ENCODE data around the gene TEF. TPM values are rescaled to one million over a fixed set of nuclear protein-coding genes. Genes with fewer than 3 reads are reported as not detected.

Gene TEF
- polyA plus RNA-seq, 4 donors, result 6.1 to 11.8 (median 9.4) TPM

DNA sequence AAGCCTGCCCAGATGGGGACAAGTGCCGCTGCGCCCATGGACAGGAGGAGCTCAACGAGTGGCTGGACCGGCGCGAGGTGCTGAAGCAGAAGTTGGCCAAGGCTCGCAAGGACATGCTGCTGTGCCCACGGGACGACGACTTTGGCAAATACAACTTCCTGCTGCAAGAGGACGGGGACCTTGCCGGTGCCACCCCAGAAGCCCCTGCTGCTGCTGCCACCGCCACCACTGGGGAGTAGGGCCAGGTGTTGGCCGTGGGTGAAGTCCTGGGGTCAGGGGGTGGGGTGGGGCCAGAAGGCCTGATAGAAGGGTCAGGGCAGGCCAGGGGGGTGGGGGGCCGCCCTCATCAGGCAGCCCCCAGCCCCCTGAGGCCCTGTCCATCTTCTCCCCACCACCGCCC, 24.6 kb upstream of the TEF start:
- Histone ChIP-seq H3K4me3 (ENCODE audit: low read depth in 1 of 3, low read length in 3 of 3) (no peak overlapping the region), H3K36me3 (ENCODE audit: control insufficient read depth in 3 of 3, insufficient read depth in 2 of 3, low read depth in 1 of 3, low read length in 3 of 3) (peaks cover 13 to 90% (median 24%) of the 10 kb centered on the region in 3 donors), H3K27me3 (ENCODE audit: control insufficient read depth in 3 of 3, insufficient read depth in 3 of 3, low read length in 3 of 3) (no peaks in the 10 kb centered on the region), H3K27ac (ENCODE audit: low read depth in 1 of 3, low read length in 2 of 3) (no peak overlapping the region), H3K4me1 (ENCODE audit: control insufficient read depth in 3 of 3, insufficient read depth in 2 of 3, low read depth in 1 of 3, low read length in 2 of 3) (peaks cover 0 to 3% (median 0%) of the 10 kb centered on the region in 3 donors), H3K9me3 (ENCODE audit: control insufficient read depth in 2 of 2, insufficient read depth in 1 of 2, low read depth in 1 of 2, low read length in 1 of 2) (no peaks in the 10 kb centered on the region)
- 91 to 93% (median 91%) methylated on average over 15 to 16 of the region's 16 CpGs for WGBS, 3 donors
- DNase-seq (no peak), FAIRE-seq (no peak)

DNA sequence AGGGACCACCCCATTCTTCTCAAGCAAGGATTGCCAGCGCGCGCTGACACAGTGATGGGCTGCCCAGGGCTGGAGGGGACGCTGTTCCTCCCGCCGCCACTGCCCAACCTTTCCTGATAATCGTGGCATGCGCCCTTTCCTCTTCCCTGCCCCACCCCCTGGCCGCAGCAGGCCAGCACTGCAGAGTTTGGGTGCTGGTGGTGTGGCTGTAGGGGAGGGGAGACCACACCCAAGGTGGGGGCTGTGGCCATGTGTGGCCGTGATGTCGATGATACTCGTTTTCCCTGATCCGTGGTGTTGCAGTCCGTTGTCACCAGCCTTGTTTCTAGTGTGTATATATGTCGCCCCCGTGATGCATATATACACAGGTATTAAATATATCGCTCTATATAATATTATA, 22.8 kb upstream of the TEF start:
- Histone ChIP-seq H3K4me3 (ENCODE audit: low read depth in 1 of 3, low read length in 3 of 3) (no peak overlapping the region), H3K27ac (ENCODE audit: low read depth in 1 of 3, low read length in 2 of 3) (no peak overlapping the region), H3K9me3 (ENCODE audit: control insufficient read depth in 2 of 2, insufficient read depth in 1 of 2, low read depth in 1 of 2, low read length in 1 of 2) (no peaks in the 10 kb centered on the region), H3K27me3 (ENCODE audit: control insufficient read depth in 3 of 3, insufficient read depth in 3 of 3, low read length in 3 of 3) (no peaks in the 10 kb centered on the region), H3K36me3 (ENCODE audit: control insufficient read depth in 3 of 3, insufficient read depth in 2 of 3, low read depth in 1 of 3, low read length in 3 of 3) (peaks cover 11 to 72% (median 22%) of the 10 kb centered on the region in 3 donors), H3K4me1 (ENCODE audit: control insufficient read depth in 3 of 3, insufficient read depth in 2 of 3, low read depth in 1 of 3, low read length in 2 of 3) (peaks cover 0 to 3% (median 0%) of the 10 kb centered on the region in 3 donors)
- WGBS, 3 donors, result 80 to 88% (median 86%) methylated on average over 17 of the region's 17 CpGs
- no peak for DNase-seq
- no peak for FAIRE-seq

- FAIRE-seq, result no peak
- H3K27ac ChIP-seq (ENCODE audit: low read depth in 1 of 3, low read length in 2 of 3), result no peak overlapping the region
- H3K36me3 ChIP-seq (ENCODE audit: control insufficient read depth in 3 of 3, insufficient read depth in 2 of 3, low read depth in 1 of 3, low read length in 3 of 3), result peaks cover 9 to 68% (median 22%) of the 10 kb centered on the region in 3 donors
- DNase-seq, result no peak
- H3K9me3 ChIP-seq (ENCODE audit: control insufficient read depth in 2 of 2, insufficient read depth in 1 of 2, low read depth in 1 of 2, low read length in 1 of 2), result no peaks in the 10 kb centered on the region
- H3K4me1 ChIP-seq (ENCODE audit: control insufficient read depth in 3 of 3, insufficient read depth in 2 of 3, low read depth in 1 of 3, low read length in 2 of 3), result peaks cover 0 to 5% (median 0%) of the 10 kb centered on the region in 3 donors
- H3K27me3 ChIP-seq (ENCODE audit: control insufficient read depth in 3 of 3, insufficient read depth in 3 of 3, low read length in 3 of 3), result no peaks in the 10 kb centered on the region
- WGBS, 3 donors, result 71 to 93% (median 88%) methylated on average over 4 of the region's 4 CpGs
- no peak overlapping the region for H3K4me3 ChIP-seq (ENCODE audit: low read depth in 1 of 3, low read length in 3 of 3)
Measured at GRCh38 chr22:41359376-41359775, 22.4 kb upstream of the TEF start.

DNA sequence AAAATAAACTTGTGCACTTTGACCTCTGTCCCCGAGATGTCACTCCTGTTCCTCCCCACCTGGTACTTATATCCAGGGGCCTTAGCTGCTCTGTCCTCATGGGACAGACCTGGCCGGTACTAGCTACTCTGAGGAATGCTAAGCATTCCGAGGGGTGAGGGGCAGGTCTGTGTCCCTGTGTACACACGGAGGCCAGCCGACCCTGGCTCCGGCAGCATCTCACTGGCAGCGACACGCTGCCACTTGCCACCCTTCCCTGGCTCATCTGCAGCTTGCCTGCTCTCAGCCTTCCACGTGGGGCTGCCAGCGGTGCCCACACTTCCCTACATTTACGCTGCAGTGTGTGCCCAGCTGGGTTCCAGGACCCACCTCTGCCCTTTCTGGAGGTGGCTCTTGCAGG, 21.6 kb upstream of the TEF start:
- WGBS, 3 donors, result 60 to 71% (median 69%) methylated on average over 11 of the region's 11 CpGs
- FAIRE-seq (no peak), DNase-seq (peak in 1 of 2 donors; percentile 37)
- no peaks in the 10 kb centered on the region for H3K9me3 ChIP-seq (ENCODE audit: control insufficient read depth in 2 of 2, insufficient read depth in 1 of 2, low read depth in 1 of 2, low read length in 1 of 2)
- H3K4me3 ChIP-seq (ENCODE audit: low read depth in 1 of 3, low read length in 3 of 3), result no peak overlapping the region
- peaks cover 6 to 60% (median 21%) of the 10 kb centered on the region in 3 donors for H3K36me3 ChIP-seq (ENCODE audit: control insufficient read depth in 3 of 3, insufficient read depth in 2 of 3, low read depth in 1 of 3, low read length in 3 of 3)
- no peaks in the 10 kb centered on the region for H3K27me3 ChIP-seq (ENCODE audit: control insufficient read depth in 3 of 3, insufficient read depth in 3 of 3, low read length in 3 of 3)
- H3K27ac ChIP-seq (ENCODE audit: low read depth in 1 of 3, low read length in 2 of 3), result no peak overlapping the region
- H3K4me1 ChIP-seq (ENCODE audit: control insufficient read depth in 3 of 3, insufficient read depth in 2 of 3, low read depth in 1 of 3, low read length in 2 of 3), result peaks cover 0 to 9% (median 0%) of the 10 kb centered on the region in 3 donors

- Histone ChIP-seq H3K4me1 (ENCODE audit: control insufficient read depth in 3 of 3, insufficient read depth in 2 of 3, low read depth in 1 of 3, low read length in 2 of 3) (peaks cover 0 to 18% (median 0%) of the 10 kb centered on the region in 3 donors), H3K36me3 (ENCODE audit: control insufficient read depth in 3 of 3, insufficient read depth in 2 of 3, low read depth in 1 of 3, low read length in 3 of 3) (peaks cover 3 to 44% (median 9%) of the 10 kb centered on the region in 3 donors), H3K27ac (ENCODE audit: low read depth in 1 of 3, low read length in 2 of 3) (no peak overlapping the region), H3K9me3 (ENCODE audit: control insufficient read depth in 2 of 2, insufficient read depth in 1 of 2, low read depth in 1 of 2, low read length in 1 of 2) (no peaks in the 10 kb centered on the region), H3K4me3 (ENCODE audit: low read depth in 1 of 3, low read length in 3 of 3) (no peak overlapping the region), H3K27me3 (ENCODE audit: control insufficient read depth in 3 of 3, insufficient read depth in 3 of 3, low read length in 3 of 3) (no peaks in the 10 kb centered on the region)
- DNase-seq (no peak), FAIRE-seq (no peak)
- 93 to 96% (median 94%) methylated on average over 13 of the region's 13 CpGs for WGBS, 3 donors
Measured at GRCh38 chr22:41361716-41362310, 19.9 kb upstream of the TEF start.

DNA sequence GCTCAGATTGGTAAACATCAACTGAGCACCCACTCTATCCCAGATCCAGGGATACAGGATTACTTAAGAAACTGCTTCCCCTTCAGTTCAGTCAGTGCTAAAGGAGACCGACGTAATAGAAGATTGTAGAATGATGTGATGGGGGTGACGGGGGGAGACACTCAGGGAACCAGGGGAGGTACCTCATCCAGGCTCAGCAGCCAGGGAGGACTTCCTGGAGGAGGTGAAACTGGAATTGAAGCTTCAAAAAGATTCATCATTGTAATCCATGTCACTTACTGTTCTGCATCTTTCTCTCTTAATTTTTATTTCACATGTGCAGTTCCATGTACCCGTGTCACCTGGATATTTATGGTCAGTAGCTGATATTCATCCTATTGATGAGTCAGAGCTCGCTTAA, 19.1 kb upstream of the TEF start:
- H3K27ac ChIP-seq (ENCODE audit: low read depth in 1 of 3, low read length in 2 of 3), result no peak overlapping the region
- no peak overlapping the region for H3K4me3 ChIP-seq (ENCODE audit: low read depth in 1 of 3, low read length in 3 of 3)
- no peaks in the 10 kb centered on the region for H3K27me3 ChIP-seq (ENCODE audit: control insufficient read depth in 3 of 3, insufficient read depth in 3 of 3, low read length in 3 of 3)
- H3K36me3 ChIP-seq (ENCODE audit: control insufficient read depth in 3 of 3, insufficient read depth in 2 of 3, low read depth in 1 of 3, low read length in 3 of 3), result peaks cover 0 to 36% (median 6%) of the 10 kb centered on the region in 3 donors
- peaks cover 0 to 24% (median 0%) of the 10 kb centered on the region in 3 donors for H3K4me1 ChIP-seq (ENCODE audit: control insufficient read depth in 3 of 3, insufficient read depth in 2 of 3, low read depth in 1 of 3, low read length in 2 of 3)
- H3K9me3 ChIP-seq (ENCODE audit: control insufficient read depth in 2 of 2, insufficient read depth in 1 of 2, low read depth in 1 of 2, low read length in 1 of 2), result no peaks in the 10 kb centered on the region
- FAIRE-seq (no peak), DNase-seq (no peak)
- WGBS, 3 donors, result 73 to 82% (median 81%) methylated on average over 5 of the region's 5 CpGs

DNA sequence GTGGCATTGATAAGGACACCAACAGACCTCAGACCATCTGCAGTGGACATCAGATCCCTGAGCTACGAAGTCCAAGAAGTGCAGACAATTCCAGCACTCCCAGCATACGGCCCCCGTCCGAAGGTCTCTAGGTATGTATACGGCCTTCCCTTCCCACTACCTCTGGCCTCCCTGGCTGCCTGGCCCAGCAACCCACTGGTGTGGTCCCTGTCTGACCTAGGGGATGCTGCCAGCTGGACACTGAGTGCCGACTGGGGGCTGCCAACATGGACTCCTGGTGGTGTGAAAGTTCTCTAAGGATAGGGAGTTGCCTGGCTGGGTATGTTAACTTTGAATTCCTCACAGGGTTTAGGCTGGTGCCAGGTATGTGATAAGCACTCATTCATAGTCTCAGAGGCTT, 17.5 kb upstream of the TEF start:
- FAIRE-seq (no peak), DNase-seq (no peak)
- no peaks in the 10 kb centered on the region for H3K27me3 ChIP-seq (ENCODE audit: control insufficient read depth in 3 of 3, insufficient read depth in 3 of 3, low read length in 3 of 3)
- H3K4me1 ChIP-seq (ENCODE audit: control insufficient read depth in 3 of 3, insufficient read depth in 2 of 3, low read depth in 1 of 3, low read length in 2 of 3), result peaks cover 0 to 37% (median 0%) of the 10 kb centered on the region in 3 donors
- no peaks in the 10 kb centered on the region for H3K9me3 ChIP-seq (ENCODE audit: control insufficient read depth in 2 of 2, insufficient read depth in 1 of 2, low read depth in 1 of 2, low read length in 1 of 2)
- H3K4me3 ChIP-seq (ENCODE audit: low read depth in 1 of 3, low read length in 3 of 3), result no peak overlapping the region
- peaks cover 0 to 24% (median 0%) of the 10 kb centered on the region in 3 donors for H3K36me3 ChIP-seq (ENCODE audit: control insufficient read depth in 3 of 3, insufficient read depth in 2 of 3, low read depth in 1 of 3, low read length in 3 of 3)
- 62 to 76% (median 63%) methylated on average over 6 of the region's 6 CpGs for WGBS, 3 donors
- H3K27ac ChIP-seq (ENCODE audit: low read depth in 1 of 3, low read length in 2 of 3), result no peak overlapping the region

DNA sequence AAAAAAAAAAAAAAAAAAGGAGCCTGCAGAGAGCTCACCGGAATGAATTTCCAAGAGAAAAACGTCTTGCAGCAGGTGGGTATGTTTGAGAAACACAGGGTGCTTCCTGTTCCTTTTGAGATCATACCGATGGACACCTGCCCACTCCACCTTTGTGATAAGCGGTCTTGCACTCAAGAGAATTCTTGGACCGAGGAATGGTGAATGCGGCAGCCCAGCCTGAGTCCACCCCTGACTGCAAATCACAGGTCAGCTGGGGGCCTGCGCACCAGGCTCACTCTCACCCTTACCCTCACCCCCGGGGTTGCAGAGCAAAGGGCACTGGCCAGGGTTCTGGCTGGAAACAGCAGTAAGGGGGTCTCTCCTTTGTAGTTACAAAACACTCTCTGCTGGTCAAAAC, 16.8 kb upstream of the TEF start:
- H3K9me3 ChIP-seq (ENCODE audit: control insufficient read depth in 2 of 2, insufficient read depth in 1 of 2, low read depth in 1 of 2, low read length in 1 of 2), result no peaks in the 10 kb centered on the region
- H3K4me1 ChIP-seq (ENCODE audit: control insufficient read depth in 3 of 3, insufficient read depth in 2 of 3, low read depth in 1 of 3, low read length in 2 of 3), result peaks cover 0 to 34% (median 0%) of the 10 kb centered on the region in 3 donors
- H3K4me3 ChIP-seq (ENCODE audit: low read depth in 1 of 3, low read length in 3 of 3), result no peak overlapping the region
- H3K27ac ChIP-seq (ENCODE audit: low read depth in 1 of 3, low read length in 2 of 3), result no peak overlapping the region
- peaks cover 0 to 20% (median 0%) of the 10 kb centered on the region in 3 donors for H3K36me3 ChIP-seq (ENCODE audit: control insufficient read depth in 3 of 3, insufficient read depth in 2 of 3, low read depth in 1 of 3, low read length in 3 of 3)
- DNase-seq, result no peak
- FAIRE-seq, result no peak
- 18 to 44% (median 38%) methylated on average over 8 of the region's 8 CpGs for WGBS, 3 donors
- H3K27me3 ChIP-seq (ENCODE audit: control insufficient read depth in 3 of 3, insufficient read depth in 3 of 3, low read length in 3 of 3), result no peaks in the 10 kb centered on the region

DNA sequence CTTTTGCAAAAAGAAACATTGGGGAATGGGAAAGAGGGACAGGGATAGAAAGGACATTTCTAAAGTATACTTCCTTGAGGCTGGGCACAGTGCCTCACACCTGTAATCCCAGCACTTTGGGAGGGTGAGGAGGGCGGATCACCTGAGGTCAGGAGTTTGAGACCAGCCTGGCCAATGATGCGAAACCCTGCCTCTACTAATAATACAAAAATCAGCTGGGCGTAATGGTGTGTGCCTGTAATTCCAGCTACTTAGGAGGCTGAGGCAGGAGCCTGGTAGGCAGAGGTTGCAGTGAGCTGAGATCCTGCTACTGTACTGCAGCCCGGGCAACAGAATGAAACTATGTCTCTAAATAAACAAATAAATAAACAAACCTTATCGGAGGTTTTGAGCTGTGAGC, 16.3 kb upstream of the TEF start:
- Histone ChIP-seq H3K9me3 (ENCODE audit: control insufficient read depth in 2 of 2, insufficient read depth in 1 of 2, low read depth in 1 of 2, low read length in 1 of 2) (no peaks in the 10 kb centered on the region), H3K27me3 (ENCODE audit: control insufficient read depth in 3 of 3, insufficient read depth in 3 of 3, low read length in 3 of 3) (no peaks in the 10 kb centered on the region), H3K4me3 (ENCODE audit: low read depth in 1 of 3, low read length in 3 of 3) (no peak overlapping the region), H3K27ac (ENCODE audit: low read depth in 1 of 3, low read length in 2 of 3) (no peak overlapping the region), H3K36me3 (ENCODE audit: control insufficient read depth in 3 of 3, insufficient read depth in 2 of 3, low read depth in 1 of 3, low read length in 3 of 3) (peaks cover 0 to 15% (median 0%) of the 10 kb centered on the region in 3 donors), H3K4me1 (ENCODE audit: control insufficient read depth in 3 of 3, insufficient read depth in 2 of 3, low read depth in 1 of 3, low read length in 2 of 3) (peaks cover 0 to 34% (median 0%) of the 10 kb centered on the region in 3 donors)
- 43 to 60% (median 58%) methylated on average over 5 of the region's 5 CpGs for WGBS, 3 donors
- DNase-seq (no peak), FAIRE-seq (no peak)
